Measurements from ENCODE around the gene TEKT5.
"Not testable (repeated sequence)": the region's sequence is repeated elsewhere in the genome, so short reads cannot be mapped to it uniquely, and the experiment has no call there.

TEKT5 gene

DNA sequence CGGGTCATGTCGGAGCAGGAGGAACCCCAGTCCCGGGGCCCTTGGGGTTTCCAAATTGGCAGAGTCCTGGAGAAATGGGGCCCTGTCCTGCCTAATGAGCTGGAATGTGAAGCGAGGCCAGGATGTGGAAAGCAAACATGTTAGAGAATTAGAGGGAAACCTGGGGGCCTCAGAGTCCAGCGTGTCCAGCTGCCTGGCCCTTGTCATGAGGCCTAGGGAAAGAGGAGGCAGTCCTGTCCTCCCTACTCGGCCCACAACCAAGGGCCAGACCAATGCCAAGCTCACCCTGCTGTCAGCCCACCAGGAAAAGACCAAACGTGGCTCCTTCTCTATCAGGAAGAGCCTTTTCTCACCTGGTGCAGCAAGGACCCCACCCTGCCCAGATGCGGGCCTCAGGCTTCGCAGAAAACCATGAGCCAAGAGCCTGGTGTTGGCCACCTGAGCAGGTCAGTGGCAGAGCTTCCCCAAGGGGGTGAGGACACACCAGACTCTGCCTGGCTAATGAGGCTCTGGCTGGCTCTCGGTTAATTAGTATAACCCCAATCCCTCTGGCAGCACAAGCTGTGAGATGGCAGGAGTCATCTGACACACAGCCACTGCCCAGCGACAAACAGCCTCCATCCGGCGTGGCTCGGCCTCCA lies 10.1 kb downstream of the TEKT5 start:
- no peak for DNase-seq

DNA sequence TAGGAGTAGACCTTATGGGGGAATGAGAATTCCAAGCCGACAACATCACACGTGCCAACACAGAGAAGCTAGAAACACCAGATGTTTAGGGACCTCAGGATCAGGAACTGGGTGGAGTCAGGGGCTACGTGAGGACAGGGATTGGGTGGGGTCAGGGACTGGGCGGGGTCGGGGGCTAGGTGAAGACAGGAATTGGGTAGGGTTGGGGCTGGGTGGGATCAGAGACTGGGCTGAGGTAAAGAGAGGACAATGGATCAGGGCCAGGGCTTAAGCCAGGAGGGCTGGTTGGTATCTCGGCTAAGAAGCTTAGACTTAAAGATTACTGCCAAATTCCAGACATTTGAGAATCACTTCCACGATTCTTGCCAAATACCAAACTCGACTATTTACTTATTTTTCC lies 11.6 kb downstream of the TEKT5 start:
- DNase-seq, result no peak

DNA sequence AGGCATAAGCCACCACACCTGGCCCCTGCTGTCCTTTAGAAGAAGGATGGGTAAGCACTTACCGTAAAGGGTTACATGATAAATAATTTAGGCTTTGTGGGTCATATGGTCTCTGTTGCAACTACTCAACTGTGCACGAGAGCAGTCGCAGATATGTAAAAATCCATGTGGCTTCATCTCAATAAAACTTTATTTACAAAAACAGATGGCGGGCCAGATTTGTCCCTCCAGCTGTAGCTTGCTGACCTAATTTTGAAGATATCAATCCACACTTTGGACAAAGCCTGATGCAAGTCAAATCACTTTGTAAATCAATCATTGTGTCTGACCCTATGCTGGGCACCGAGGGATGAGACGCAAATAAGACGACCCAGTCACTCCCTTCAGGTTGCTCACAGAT lies 12.1 kb downstream of the TEKT5 start:
- DNase-seq, result no peak

DNA sequence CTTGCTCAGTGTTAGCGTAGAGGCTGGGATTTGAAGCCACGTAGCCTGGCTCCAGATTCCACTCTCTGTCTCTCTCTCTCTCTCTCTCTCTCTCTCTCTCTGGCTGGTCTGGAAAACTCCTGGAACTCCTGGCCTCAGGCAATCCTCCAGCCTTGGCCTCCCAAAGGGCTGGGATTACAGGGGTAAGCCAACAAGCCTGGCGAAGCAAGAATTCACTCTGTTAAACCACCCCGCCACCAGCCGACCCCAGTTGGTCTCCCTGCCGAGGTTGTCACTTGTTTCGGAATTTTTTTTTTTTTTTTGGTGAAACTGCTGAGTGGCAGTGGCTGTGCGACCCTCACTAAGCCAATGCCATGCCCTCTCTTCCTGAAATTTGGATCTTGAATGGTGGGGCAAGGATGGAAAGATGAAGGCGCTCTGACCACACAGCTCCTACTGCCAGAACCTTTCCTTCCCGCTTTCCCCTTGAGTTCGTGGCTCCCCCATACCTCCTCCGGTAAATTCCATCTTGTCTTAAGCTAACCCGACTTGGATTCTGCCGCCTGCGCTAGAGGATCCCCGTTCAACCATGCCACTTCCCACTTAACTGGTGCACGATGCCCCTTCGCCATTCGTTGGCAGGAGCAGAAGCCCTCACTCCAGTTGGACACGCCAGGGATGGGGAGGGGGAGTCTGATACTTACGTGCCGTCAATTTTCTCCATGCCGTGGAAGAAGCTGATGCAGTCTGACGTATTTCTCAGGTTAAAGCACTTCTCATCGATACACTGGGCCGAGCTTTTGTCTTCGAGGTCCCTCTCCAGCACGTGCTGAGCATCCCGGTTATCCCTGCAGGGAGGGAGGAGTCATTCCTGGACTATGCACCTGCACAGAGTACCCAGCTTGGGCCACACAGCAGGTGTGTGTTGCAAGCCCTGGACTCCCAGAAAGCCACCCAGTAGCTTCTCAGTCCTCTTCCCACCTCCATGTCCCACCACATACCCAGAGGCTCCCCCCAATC lies 13.1 kb downstream of the TEKT5 start:
- DNase-seq, result no peak

DNA sequence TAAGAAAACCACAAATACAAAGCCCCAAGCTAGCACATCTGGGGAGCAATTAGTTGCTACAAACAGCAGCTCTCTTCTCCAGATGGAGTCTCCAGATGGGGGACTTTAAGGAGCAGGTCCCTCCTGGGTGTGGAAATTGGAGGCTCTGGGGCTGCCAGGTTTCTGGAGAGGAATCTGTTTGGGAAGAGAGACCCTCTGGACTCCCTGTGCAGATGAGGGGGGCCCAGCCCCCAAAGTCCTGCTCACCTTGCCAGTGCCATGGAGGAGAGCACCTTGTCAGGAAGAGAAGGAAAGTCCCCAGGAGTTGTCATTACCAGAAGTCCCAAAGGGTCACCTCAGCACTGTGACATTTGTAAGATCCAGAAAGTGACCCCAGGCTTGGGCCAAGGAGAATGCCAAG lies 14.8 kb downstream of the TEKT5 start:
- DNase-seq, result no peak

DNA sequence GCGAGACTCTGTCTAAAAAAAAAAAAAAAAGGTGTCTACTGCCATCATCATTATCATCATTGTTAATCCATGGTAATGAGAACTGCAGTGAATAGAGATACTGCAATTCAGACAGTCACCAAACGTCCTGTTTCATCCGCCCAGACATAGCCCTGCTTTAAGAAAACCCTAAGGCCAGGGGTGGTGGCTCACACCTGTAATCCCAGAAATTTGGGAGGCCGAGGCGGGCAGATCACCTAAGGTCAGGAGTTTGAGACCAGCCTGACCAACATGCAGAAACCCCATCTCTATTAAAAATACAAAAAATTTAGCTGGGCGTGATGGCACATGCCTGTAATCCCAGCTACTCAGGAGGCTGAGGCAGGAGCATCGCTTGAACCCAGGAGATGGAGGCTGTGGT lies 15.3 kb downstream of the TEKT5 start:
- not testable (repeated sequence) for DNase-seq

DNA sequence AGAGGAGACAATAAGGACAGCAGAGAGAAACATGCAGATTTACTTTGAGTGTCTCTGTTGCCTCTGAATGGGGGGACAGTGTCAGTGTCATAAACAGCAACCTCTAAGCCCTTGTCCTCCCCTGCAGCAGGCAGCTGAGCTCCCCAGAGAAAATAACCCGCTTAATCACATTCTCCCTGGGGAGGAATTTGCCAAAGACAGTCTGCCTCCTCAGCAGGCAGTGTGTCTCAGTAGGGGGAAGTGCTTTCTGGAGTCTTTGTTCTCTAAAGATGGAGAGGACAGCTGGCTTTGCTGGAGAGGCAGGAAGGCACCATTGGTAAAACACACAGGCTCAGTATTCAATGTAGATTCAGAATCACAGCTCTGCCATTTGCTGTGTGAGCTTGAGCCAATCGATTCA lies 16.1 kb downstream of the TEKT5 start:
- no peak for DNase-seq

DNA sequence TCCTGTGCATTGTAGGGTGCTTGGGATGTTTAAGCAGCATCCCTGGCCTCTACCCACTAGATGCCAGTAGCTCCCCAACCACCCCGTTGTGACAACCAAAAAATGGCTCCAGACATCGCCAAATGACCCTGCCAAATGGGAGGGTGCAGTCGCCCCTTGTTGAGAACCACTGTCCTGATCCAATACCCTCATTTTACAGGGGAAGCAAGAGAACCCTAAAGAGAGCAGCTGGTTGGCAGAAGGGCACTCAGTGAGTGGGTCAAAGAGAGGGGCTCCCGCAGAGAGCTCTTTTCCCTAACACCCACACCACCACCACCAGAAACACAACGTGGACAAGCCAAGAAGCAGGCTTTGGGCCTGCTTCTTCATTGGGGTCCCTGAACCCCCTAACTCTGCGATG lies 18.4 kb downstream of the TEKT5 start:
- no peak for DNase-seq

DNA sequence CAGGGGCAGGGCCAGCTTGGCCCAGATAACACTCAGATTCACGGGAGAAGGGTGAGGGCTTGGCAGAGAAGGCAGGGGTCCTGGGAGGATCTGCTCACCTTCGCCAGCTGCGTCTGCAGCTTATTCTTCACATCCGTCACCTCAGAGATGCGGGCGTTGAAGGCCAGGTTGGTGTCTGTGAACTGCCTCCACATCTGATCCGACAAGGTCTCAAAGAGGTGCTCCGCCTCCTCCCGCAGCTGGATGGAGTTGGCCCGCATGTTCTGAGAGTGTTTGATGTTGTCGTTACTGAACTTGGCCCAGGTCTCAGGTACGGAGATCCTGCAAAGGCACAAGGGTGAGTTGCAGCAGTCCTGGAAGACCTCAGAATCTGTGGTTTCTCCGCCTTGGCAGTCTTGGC lies 18.9 kb downstream of the TEKT5 start:
- no peak for DNase-seq

DNA sequence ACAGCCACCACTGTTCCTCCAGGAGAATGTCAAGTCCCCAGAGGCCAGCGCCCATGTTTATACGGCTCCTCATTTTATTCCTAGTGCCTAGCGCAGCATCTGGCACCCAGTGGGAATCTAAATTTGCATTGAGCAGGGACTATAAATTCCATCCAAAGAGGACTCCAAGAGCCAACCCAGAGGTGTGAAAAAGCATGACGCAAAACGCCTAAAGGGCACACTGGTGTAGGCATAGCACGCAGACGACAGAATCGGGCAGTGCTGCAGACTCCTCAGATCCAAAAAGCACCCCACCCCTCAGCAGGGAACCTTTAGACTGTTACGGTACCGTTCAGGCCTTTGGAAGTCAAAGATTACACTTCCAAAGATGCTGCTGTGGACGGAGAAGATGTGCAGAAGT lies 19.5 kb downstream of the TEKT5 start:
- no peak for DNase-seq

DNA sequence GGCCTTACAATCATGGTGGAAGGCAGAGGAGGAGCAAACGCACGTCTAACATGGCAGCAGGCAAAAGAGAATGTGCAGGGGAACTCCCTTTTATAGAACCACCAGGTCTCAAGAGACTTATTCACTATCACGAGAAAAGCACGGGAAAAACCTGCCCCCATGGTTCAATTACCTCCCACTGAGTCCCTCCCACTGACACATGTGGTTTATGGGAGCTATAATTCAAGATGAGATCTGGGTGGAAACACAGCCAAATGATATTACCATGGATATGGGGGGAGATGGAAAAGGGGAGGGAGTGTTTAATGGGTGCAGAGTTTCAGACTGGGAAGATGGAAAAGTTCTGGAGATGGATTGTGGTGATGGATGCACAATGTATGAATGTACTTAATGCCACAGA lies 23.0 kb downstream of the TEKT5 start:
- no peak for DNase-seq

DNA sequence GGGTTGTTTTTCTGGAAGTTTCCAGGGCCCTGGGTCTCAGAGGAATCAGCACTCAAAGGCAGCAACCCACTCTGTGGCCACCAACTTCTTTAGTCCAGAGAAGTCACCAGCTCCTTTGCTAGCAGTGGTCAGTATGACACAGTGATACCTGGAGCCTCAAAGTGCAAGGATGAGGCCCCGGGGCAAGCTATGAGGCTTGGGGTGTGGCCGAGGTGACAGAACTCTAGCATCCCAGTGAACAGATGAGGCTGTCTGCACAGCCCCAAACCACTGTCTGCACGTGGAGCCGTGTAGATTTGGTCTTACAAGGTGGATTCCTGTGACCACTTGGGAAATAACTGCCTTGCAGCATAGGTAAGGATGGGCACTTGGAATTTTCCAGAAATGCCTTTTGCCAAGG lies 24.9 kb downstream of the TEKT5 start:
- no peak for DNase-seq

DNA sequence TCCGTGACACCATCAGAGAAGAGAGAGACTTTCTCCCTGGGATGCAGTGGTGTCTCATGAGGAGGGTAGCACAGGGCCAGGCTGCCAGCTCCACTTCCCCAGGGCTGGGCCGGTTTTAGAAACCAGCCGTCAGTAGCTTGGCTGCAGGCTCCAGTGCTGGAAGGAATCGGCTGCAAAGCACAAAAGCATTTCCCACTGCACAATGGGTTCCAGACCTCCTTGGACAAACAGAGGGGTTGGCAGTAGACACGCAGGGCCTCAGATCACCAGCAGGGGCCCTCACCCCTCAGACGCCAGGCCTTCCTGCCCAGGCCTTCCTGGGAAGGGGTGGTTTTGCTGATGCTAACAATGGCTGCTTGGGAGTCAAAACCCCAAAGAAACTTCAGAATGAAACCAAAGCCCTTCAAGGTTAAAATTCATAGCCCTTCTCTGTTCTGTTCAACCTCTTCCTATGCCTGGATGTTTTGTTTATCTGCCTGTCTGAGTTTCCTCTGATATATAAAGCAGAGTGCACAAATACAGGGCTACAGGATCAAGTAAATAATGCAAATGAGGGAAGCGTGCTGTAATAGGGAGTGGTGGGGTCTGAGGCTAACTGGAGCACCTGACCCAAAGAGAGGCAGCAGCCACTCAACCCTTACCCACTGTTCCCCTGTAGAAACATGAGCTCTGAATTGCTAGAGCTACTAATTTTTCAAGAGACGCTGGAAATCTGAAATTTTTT lies 26.2 kb downstream of the TEKT5 start:
- no peak for DNase-seq

DNA sequence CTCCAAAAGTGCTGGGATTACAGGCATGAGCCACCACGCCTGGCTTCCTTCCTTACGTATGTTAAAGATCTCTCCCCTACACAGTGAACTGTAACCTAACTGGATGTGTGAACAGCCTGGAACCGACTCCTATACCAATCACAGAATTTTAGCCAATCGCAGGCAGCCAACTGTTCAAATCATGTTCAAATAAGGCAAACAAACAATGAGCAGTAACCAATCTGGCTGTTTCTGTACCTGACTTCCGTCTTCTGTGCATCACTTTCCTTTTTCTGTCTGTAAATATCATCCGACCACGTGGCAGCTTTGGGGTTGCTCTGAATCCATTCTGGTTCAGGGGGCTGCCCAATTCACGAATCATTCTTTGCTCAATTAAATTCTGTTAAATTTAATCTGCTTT lies 27.5 kb downstream of the TEKT5 start:
- no peak for DNase-seq

DNA sequence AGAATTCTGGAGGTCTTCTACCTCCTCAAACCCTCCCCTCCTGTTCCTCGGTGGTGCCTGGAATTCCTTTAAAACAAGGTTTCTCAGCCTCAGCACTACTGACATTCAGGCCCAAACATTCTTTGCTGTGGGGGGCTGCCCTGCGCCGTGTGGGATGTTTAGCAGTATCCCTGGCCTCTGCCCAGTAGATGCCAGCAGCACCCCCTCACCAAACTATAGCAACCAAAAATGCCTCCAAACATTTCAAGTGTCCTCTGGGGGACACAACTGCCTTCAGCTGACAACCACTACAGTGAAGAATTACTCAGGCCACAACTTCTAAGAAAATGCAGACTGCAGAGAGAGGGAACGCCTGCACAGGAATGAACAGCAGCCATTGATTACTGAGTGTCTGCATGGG lies 28.4 kb downstream of the TEKT5 start:
- no peak for DNase-seq

DNA sequence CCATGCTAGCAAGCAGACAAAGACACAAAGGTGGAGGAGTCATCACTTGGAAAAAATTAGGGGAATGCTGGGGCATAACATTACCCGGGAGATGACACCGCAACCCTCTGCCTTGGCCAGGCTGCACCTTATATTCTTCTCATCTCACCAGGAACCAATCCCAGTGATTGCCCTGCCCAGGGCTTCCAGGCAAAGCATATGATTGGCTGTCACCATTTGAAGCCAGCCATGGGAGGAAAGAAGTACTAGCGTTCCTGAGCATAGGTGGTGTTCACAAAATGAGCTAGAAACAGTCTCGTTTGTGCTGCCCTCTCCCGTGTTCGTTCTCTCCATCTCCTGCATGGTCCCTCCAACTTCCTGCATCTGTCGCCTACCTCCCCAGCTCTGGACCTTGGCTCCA lies 29.6 kb downstream of the TEKT5 start:
- no peak for DNase-seq

DNA sequence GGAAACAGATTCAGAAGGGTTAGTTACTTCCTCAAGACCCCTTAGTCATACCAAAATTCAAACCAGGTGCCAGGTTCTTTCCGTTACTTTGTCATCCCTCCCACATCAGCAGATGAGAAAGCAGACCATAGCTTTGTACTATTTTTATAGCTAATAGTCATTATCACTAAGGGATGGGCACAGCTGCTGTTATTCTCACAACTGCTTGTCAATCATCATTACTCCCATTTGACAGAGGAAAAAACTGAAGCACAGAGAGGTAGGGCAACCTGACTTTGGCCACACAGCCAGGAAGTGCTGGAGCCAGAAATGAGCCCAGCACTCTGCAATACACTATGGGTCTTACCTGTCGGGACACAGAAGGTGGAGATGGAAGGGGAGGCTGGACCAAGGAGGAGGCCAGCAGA lies 30.0 kb downstream of the TEKT5 start:
- no peak for DNase-seq

DNA sequence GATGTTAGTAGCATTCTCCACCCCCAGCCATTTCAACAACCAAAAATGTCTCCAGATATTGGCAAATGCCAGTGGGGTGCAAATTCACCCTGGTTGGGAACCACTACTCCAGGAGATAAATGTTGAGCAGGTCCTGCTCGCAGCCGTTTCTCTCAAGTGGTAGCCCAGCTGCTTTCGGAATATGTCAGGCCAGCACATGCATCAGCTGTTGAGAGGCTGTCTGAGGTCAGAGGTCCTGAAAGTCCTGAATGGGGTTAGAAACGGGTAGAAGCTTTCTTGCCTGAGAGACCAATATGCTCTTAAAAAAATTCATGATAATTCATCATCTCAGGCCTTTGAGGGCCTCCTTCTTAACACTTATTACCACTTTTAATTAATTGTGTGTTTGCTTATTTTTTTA lies 31.0 kb downstream of the TEKT5 start:
- DNase-seq, result no peak

DNA sequence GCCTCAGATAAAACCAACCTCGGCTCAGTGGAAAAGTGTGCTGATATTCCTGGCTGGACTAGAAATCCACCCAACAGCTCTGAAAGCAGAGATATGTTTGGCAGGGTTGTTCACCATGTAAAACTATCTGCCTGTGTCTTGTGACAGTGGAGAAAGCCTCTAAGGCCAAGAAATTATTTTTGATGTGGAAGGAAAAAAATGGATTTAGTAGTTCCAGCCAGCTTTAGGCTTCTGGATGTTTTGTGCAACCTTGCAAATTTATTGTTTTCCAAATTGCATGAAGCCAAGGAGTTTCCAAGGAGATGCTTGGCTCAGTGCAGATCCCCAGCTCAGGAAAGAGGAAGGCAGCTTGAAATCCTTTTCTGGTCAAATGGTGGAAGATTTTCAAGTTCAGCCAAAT lies 31.6 kb downstream of the TEKT5 start:
- no peak for DNase-seq

DNA sequence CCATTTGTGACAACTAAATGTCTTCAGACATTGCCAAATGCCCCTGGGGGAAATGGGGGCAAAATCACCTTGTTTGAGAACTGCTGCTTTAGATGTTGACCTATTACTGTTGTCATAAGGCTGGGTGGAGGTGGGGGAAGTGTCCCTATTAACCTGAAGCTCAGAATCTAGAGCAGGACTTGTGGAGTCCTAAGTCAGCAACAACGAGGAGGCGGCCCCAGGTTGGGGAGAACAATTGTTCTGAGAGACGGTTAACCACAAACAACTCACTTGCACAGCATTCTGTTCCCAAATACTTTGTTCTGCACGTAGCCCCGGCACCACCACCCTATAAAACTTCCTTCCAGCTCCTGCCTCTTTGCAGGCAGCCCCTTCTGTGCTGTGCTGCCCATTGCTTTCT lies 32.5 kb downstream of the TEKT5 start:
- DNase-seq, result no peak

DNA sequence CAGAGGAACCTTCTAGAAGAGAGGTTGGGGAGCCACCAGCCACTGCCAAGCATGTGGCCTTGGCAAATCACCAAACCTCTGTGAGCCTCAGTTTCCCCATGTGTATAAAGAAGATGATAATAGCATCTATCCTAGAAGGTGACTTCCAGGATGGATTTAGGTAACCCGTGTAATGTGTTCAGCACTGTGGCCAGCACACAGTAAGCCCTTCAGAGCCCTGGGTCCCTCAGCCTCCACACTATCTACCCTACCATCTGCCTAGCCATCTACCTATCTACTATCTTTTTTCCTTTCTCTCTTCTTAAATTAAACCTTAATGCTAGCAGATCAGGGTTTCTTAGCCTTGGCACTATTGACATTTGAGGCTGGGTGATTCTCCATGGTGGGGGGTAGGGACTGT lies 33.0 kb downstream of the TEKT5 start:
- no peak for DNase-seq

DNA sequence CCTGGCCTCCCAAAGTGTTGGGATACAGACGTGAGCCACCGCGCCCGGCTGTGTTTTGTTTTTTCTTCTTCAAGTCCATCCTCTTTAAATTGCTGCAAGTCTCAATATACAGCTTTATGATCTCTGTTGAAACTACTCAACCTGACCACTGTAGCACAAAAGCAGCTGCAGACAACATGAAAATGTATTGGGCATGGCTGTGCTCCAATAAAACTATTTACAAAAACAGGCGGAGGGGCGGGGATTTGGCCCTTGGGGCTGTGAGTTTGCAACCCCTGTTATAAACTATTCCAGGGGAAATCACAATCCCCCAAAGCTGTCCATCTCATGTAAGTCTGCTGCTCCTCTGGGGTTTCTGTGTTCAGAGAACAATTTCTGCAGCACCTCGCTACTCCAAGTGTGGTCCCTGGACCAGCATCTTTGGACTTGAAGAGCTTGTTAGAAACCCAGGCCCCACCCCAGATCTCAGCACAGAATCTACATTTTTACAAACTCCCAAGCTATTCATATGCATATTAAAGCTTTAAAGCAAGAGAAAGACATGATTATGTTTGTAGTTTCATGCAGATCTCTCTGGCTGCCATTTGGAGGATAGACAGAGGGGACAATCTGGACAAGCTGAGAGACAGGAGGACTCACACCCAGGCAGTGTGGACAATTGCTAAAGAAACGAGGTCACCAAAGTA lies 33.6 kb downstream of the TEKT5 start:
- no peak for DNase-seq

DNA sequence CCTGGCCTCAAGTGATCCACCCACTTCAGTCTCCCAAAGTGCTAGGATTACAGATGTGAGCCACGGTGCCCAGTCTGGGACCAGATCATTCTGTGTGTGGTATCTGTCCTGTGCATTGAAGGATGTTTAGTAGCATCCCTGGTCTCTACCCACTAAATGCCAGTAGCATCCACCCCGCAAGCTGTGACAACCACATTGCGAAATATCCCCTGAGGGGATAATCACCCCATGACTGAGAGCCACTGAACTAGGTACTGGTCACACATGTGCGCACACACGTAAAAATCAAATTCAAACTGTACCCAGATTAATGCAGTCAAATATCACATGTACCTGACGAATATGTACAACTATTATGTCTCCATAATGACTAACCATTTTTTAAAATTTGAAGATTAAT lies 35.8 kb downstream of the TEKT5 start:
- DNase-seq, result no peak
